SH-SY5Y (cell line): ENCODE data around the gene OASL.

Experiments used
- GATA2 ChIP-seq: IDR thresholded peaks from 2 replicates; pipeline ENCODE4 v1.6.1; 2011; ENCODE audit warnings: mild to moderate bottlenecking, low read depth, low read length
- GATA3 ChIP-seq: IDR thresholded peaks from 2 replicates; pipeline ENCODE4 v1.6.1; 2011; ENCODE audit warnings: low read depth, mild to moderate bottlenecking, low read length, moderate library complexity

OASL gene

DNA sequence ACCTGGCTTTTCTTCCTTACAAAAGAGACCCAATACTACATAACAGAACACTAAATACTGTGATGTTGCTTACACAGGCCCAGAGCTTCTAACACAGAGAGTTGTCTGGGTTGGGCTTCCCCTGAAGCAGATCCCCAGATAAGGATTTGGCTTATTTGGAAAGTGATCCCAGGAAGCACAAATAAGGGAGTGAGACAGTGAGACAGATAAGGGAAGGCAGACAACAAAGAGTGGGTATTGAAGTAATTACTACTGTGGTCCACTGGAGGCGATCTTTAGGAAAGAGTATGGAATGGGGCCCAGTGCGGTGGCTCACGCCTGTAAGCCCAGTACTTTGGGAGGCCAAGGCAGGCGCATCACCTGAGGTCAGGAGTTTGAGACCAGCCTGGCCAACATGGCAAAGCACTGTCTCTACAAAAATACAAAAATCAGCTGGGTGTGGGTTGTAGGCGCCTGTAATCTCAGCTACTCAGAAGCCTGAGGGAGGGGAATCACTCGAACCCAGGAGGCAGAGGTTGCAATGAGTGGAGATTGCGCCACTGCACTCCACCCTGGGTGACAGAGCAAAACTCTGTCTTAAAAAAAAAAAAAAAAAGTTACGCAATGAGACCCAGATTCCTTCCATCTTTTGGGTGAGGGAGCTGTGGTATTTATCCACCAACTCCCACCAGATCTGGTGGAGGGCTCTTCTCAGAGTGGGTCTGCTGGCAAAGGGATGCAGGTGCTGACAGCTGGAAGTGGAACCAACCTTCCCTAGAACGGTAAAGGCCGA is 12.6 kb downstream of the OASL start:
- TF ChIP-seq GATA2 (peak; percentile 54; the same call in 1 of the 2 replicates), GATA3 (no peak)

DNA sequence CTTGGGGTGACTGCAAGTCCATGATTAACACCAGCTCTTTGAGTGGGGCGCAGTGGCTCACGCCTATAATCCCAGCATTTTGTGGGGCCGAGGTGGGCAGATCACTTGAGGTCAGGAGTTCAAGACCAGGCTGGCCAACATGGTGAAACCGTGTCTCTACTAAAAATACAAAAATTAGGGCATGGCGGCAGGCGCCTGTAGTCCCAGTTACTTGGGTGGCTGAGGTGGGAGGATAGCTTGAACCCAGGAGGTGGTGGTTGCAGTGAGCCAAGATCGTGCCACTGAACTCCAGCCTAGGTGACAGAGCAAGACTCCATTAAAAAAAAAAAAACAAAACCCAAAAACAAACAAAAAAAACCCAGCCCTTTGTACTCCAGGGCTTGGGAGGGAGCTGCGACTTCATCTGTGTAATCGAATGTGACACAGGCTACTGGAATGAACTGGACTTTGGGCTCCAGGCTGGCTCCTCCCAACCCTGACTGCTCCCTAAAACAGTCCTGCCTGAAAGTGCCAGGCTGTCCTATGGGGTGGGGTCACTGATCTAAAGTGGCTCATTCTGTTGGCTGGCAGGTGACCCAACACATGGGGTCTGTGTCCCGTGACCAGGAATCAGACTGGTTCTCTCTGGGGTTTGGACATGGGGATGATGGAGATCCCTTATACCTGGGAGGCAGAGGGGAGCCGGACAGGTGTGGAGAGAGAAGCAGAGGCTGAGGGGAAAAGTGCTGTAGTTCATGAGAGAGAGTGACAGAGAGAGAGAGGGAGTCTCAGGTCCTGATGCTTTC is 13.4 kb downstream of the OASL start:
- no peak for TF ChIP-seq GATA3
- no peak for TF ChIP-seq GATA2

DNA sequence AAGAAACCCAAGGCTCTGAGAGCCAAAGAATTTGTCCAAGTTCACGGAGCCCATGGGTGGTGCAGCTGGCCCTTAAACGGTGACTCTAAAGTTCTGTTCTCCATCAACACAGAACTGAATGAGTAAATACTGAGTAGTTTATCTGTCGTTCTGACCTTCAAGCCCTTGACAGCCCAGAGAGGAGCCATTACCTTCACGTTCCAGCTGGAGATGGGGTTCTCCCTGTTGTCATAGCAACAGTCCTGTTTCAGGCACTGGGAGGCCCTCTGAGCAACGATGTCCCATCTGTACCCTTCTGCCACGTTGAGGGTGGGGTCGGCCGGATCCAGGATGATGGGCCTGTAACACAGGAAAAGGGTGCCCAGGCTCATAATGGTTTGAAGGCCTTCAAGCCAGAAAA is 15.2 kb downstream of the OASL start:
- TF ChIP-seq GATA2, result no peak
- no peak for TF ChIP-seq GATA3

DNA sequence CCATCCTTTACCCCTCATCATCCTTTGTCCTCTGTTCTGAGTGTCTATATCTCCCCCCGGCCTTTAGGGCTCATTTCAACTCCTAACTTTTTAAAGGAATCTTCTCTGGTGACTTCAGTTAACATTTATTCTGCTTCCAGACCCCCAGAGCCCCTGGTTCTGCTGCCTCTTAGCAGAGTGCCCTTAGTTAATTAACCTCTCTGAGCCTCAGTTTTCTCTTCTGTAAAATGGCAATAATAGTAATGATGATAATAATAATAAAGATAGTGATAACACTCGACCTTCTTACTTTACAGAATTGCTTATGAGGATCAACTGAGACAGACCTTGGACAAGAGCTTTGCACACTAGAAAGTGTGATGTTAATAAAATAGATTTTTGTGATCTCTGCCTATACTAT is 16.3 kb downstream of the OASL start:
- TF ChIP-seq GATA3 (no peak), GATA2 (no peak)

DNA sequence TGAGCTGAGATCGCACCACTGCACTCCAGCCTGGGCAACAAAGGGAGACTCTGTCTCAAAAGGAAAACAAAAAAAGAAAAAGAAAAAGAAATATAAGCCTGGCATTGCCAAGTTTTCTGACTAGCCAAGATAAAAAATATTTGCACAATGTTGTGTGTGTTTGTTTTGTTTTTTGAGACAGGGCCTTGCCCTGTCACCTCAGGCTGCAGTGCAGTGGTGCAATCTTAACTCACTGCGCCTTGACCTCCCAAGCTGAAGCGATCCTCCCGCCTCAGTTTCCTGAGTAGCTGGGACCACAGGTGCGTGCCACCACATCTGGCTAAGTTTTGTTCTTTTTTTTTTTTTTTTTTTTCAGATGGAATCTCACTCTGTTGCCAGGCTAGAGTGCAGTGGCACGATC is 17.3 kb downstream of the OASL start:
- TF ChIP-seq GATA2, result no peak

DNA sequence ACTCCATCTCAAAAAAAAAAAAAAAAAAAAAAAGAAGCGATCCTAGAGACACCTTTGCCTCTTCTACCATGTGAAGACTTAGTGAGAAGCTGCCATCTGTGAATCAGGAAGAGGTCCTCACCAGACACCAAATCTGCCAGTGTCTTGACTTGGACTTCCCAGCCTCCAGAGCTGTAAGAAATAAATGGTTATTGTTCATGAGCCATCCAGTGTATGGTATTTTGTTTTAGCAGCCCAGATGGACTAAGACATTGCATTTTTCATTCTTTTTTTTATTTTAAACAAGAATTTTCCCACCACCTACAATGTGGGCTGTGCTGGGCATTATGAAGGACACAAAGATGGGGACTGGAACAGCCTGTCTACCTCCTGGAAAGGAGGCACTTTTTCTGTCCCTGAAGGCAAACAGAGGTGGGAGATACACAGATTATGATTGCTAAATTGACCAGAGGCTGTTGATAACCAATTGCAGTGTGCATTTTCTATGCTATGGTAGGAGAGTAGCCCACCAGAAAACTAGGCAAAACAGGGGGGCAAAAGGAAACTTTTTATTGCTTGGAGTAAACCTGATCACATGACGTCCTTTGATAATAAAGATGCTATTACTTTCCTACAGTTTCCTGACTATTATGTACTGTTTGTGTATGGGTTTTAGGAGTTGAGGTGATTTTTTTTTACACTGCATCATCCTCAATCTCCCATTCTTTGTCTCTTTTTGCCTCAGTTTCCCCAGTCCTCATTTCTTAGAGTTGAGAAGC is 20.0 kb downstream of the OASL start:
- TF ChIP-seq GATA3 (no peak), GATA2 (no peak)

DNA sequence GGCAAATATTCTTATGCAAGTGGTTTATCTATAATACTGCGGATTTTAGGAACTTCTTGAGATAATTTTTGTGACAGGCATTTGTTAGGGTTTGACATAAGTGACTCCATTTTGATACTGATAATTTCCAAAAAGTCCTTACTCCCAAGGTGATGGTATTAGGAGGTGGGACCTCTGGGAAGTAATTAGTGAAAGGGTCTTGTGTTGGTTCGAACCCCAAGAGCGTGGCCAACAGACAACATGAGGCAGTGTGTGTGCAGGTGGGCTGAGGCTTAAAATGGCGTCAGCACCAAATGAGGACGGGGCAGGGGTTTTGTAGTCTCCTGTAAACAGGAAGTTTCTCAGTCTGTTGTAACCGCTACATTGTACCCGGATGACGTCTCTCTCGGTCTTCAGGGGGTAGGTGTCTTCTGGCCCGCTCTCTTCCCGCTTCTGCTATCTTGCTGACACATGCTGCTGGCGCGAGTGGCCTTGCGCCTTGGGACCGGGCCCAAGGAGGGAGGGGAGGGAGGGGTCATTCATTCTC is 21.0 kb downstream of the OASL start:
- TF ChIP-seq GATA3 (no peak), GATA2 (no peak)

DNA sequence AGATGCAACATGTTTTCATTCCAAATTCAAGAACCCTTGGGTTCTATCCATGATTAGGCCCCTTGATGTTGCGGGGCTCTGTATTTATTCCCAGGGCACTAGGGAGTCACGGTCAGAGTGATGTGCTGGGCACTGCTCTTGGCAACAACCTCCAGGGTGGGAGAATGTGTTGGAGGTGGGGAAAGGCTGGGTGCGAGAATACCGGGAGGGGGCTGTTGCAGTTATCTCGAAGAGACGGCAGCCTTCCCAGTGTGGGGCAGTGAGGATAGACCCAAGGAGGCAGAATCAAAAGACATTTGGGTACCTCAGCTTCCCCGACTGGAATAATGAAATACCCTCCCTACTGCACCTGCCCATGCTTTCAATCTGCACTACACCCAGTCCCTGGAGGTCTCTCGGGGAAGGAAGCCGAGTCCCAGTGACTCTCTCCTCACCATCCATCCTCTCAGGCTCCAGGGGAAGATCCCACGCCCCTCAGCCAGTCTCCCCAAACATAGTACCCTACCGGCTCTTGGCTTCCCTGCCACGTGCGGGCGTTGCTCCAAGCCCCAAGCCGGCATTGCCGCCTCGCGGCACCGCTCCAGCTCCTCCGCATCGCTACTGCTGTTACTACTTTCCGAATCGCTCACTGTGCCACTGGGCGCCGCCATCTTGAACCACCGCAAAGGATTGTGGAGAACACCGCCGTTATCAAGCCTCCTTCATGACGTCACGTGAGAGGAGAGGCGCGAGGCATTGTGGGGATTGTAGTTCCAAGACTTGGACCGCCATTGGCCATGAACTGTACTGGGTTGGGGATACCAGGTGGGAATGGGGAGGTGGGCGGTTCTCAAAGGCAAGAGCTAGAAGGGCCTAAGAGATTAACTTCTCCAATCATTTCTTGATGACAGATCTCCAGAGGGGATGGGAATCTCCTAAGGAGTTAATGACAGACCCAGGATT is 22.9 kb downstream of the OASL start, which contains the start of gene C12orf43:
TSS of gene C12orf43 (minus strand) at position 663 of the 942 bp plus-strand sequence. CDS start at position 650, 13 bp downstream.
- TF ChIP-seq GATA2 (no peak), GATA3 (no peak)

DNA sequence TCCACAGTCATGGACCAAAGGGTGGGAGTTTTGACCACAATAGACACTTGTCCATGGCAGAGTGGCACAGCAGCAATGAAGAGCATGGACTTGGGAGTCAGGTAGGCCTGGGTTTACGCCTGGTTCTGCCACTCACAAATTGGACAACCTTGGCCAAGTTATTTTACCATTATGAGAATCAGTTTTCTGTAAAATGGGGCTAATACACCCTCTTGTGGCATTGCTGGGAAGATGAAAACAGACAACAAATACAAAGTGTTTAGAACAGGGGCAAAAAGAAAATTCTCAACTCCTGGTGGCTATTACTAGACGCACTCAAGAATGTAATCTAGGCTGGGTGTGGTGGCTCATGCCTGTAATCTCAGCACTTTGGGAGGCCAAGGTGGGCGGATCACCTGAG is 25.3 kb downstream of the OASL start:
- TF ChIP-seq GATA3, result no peak
- no peak for TF ChIP-seq GATA2

DNA sequence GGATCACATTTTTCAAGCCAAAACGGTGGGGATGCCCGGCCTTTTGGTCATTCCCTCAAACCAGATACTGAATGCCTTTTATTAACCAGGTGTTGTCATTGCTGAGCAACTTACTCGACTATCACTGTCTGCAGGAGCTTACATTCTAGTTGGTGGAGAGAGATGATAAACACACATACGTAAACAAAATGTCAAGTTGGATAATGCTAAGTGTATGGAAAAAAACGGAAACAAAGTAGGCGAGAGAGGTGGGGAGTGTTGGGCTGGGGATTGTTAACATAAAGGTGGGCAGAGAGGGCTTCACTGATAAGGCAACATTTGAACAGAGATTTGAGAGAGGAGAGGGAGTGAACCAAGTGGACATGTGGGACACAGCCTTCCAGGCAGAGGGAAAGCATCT is 27.2 kb downstream of the OASL start:
- no peak for TF ChIP-seq GATA2
- TF ChIP-seq GATA3, result no peak

DNA sequence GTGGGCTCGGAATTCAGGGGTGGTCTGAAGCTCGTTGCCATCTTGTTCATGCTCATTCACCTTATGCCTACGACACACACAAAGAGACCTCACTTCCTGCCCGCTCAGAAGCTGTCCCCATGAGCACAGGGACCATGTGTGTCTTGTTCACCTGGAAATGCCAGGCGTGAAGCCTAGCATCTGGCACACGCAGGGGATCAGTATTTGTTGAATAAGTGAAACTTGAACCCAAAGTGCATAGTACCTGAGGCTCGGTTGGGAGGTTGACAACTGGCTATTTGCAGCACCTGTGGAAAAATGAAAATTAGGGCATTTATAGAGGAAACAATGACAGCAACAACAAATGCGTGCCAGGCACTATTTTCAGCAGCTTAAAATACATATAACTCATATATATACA is 28.2 kb downstream of the OASL start:
- TF ChIP-seq GATA3 (no peak), GATA2 (no peak)

DNA sequence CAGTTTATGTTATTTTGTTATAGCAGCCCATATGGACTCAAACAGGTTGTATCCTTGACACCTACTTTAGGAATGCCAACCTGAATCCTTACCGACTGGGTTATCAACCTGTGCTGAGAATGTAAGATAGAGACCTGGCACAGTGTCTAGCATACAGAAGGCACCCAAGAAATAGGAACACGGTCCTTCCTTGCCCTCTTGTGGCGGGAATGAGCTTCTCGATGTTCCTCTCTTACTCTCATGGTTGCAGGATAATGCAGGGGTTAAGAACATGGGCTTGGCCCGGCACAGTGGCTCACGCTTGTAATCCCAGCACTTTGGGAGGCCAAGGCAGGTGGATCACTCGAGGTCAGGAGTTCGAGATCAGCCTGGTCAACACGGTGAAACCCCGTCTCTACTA is 29.3 kb downstream of the OASL start:
- TF ChIP-seq GATA3 (no peak), GATA2 (no peak)

DNA sequence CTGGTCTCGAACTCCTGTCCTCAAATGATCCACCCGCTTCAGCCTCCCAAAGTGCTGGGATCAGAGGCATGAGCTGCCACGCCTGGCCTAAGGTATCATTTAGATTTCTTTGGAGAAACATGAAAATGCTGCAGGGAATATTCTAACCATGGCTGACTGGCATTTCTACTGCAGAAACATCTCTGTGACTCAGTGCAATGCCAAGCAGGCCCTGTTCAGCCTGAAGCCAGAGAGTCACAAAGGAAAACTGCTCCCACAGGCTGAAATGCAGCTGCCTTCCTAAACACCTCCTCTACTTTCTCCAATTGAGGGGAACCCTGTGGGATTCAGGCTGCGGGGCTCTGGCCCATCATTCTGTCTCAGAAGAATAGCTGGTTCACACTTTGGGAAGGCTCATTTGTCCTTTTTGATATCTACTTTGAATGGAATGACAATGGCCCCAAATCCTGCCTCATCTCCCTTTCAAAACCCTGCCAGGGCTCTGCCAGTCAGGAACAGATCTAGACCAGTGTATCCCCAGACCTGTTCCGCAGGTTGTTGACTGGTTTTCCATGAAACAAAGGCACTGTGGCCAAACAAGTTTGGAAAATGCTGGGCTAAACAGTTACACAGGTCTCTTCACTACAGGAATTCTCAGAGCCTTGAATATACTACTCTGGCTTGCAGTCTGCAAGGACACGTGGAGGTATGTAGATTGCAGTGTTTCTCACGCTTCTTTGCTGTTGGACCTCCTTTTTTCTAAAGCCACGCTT is 30.5 kb downstream of the OASL start:
- TF ChIP-seq GATA2, result no peak
- TF ChIP-seq GATA3, result no peak
